DND-41 (cell line): ENCODE data around the gene KIAA0753.

ENCODE experiments used
- EZH2 ChIP-seq: IDR thresholded peaks from 3 replicates; pipeline ENCODE4 v1.6.1; 2012; ENCODE audit warnings: borderline replicate concordance, low read depth, mild to moderate bottlenecking, moderate library complexity, low read length, inconsistent platforms; ENCODE audit not compliant: severe bottlenecking
- TF ChIP-seq, protein P1 (sequence below): IDR thresholded peaks from 2 replicates; pipeline ENCODE4 v1.5.1; 2012; ENCODE audit warnings: borderline replicate concordance, low read length, moderate library complexity, mild to moderate bottlenecking; ENCODE audit not compliant: poor library complexity, severe bottlenecking; ENCODE audit errors: extremely low read depth

- TF ChIP-seq, protein P1, sequence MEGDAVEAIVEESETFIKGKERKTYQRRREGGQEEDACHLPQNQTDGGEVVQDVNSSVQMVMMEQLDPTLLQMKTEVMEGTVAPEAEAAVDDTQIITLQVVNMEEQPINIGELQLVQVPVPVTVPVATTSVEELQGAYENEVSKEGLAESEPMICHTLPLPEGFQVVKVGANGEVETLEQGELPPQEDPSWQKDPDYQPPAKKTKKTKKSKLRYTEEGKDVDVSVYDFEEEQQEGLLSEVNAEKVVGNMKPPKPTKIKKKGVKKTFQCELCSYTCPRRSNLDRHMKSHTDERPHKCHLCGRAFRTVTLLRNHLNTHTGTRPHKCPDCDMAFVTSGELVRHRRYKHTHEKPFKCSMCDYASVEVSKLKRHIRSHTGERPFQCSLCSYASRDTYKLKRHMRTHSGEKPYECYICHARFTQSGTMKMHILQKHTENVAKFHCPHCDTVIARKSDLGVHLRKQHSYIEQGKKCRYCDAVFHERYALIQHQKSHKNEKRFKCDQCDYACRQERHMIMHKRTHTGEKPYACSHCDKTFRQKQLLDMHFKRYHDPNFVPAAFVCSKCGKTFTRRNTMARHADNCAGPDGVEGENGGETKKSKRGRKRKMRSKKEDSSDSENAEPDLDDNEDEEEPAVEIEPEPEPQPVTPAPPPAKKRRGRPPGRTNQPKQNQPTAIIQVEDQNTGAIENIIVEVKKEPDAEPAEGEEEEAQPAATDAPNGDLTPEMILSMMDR, result no peak
- TF ChIP-seq EZH2, result no peak
Observed at GRCh38 chr17:6568184-6568758, 72.2 kb downstream of the KIAA0753 start.
